AG04449 (cell line): Measurements from ENCODE around the gene SPATA20.

Experiments used
- CTCF ChIA-PET: fragments of 350-600 bp; formaldehyde crosslinking; extraction: SDS; loops from one replicate; lab custom pipeline; 2021; ENCODE audit warnings: antibody characterized with exemption; lab: Yijun Ruan, JAX
- POLR2A ChIA-PET: fragments of 400-600, 350-600 bp; formaldehyde crosslinking; extraction: SDS; loops from one replicate; lab custom pipeline; 2020; ENCODE audit warnings: antibody characterized with exemption, inconsistent platforms; lab: Yijun Ruan, JAX
- DNase-seq: peaks from one replicate; pipeline ENCODE4 v3.0.0-alpha.2; 2010; ENCODE audit warnings: low read depth, low spot score
- H3K4me3 ChIP-seq: 2 replicates; pipeline ENCODE4 v1.5.1; 2011; ENCODE audit warnings: low read depth, mild to moderate bottlenecking, control low read depth, low read length
- TF ChIP-seq, protein P1 (sequence below): IDR thresholded peaks from one replicate; pipeline ENCODE4 v1.5.1; 2011; ENCODE audit warnings: mild to moderate bottlenecking, moderate library complexity, low read length, control low read depth, inconsistent platforms; ENCODE audit not compliant: insufficient read depth; ENCODE audit errors: missing control alignments

SPATA20 gene

GRCh38 chr17:50536683-50537646 is 10.0 kb upstream of the SPATA20 start:
- ChIA-PET POLR2A (no interaction called here), CTCF (interaction anchor here (1.1 to 1.6 kb wide), 6 partner anchors 10 to 158 kb away, joined by 3 to 4 read pairs (median 3); partner anchors contain the start of gene RSAD1)
- no peak overlapping the region for H3K4me3 ChIP-seq
- TF ChIP-seq, protein P1, sequence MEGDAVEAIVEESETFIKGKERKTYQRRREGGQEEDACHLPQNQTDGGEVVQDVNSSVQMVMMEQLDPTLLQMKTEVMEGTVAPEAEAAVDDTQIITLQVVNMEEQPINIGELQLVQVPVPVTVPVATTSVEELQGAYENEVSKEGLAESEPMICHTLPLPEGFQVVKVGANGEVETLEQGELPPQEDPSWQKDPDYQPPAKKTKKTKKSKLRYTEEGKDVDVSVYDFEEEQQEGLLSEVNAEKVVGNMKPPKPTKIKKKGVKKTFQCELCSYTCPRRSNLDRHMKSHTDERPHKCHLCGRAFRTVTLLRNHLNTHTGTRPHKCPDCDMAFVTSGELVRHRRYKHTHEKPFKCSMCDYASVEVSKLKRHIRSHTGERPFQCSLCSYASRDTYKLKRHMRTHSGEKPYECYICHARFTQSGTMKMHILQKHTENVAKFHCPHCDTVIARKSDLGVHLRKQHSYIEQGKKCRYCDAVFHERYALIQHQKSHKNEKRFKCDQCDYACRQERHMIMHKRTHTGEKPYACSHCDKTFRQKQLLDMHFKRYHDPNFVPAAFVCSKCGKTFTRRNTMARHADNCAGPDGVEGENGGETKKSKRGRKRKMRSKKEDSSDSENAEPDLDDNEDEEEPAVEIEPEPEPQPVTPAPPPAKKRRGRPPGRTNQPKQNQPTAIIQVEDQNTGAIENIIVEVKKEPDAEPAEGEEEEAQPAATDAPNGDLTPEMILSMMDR: no peak
- DNase-seq: no peak

DNA sequence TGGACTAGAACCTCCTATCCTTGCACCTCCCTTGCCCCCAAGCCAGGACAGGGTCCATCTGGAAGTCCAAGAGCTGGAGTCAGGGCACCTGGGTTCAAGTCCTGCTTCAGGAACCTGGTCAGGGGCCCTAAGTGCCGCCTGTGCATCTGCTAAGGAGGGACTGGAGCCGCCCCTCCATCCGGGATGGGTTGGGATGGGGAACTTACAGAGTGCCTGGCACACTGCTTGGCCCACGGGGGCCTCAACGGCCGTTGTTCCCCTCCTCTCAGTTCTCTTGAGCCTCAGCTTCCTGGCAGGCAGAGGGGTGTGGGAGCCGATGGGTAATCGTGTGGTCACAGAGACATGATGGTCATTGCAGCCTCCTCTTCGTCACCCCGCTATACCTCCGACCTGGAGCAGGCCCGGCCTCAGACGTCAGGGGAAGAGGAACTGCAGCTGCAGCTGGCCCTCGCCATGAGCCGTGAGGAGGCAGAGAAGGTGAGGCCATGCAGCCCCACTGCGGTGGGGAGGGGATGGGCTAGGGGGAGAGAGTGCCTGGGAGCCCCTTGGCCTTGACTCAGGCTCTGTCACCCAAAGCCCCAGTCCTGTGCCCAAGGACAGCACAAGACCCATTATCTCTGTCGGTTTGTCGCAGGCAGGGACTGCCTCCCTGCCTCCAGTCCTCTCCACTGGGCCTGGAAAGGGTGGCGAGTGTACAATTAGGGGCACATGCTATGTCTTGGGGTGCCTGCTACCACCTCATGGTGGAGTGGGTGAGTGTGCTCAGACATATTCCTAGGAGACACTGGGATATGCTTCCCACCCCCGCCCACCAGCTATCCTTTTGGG is 9.0 kb upstream of the SPATA20 start:
- TF ChIP-seq, protein P1: no peak
- DNase-seq: no peak
- no peak overlapping the region for H3K4me3 ChIP-seq
- ChIA-PET POLR2A (interaction anchor here (0.6 kb wide), 1 partner anchor 284 kb away, joined by 3 read pairs; no protein-coding TSS in a partner anchor), CTCF (interaction anchor here (1.1 to 1.6 kb wide), 2 partner anchors 11 to 56 kb away, joined by 4 read pairs; no protein-coding TSS in a partner anchor)

- H3K4me3 ChIP-seq: no peak overlapping the region
- TF ChIP-seq, protein P1: no peak
- ChIA-PET CTCF (interaction anchor here (0.6 to 5.6 kb wide), 5 partner anchors 12 to 303 kb away, joined by 3 to 27 read pairs (median 4); no protein-coding TSS in a partner anchor), POLR2A (interaction anchor here (0.6 kb wide), 1 partner anchor 283 kb away, joined by 3 read pairs; no protein-coding TSS in a partner anchor)
- no peak for DNase-seq
These were observed 8.2 kb upstream of the SPATA20 start for GRCh38 chr17:50538549-50539410.

GRCh38 chr17:50539762-50540559 is 7.0 kb upstream of the SPATA20 start:
- no peak overlapping the region for H3K4me3 ChIP-seq
- CTCF ChIA-PET: interaction anchor here (0.6 to 5.6 kb wide), 6 partner anchors 8 to 302 kb away, joined by 3 to 33 read pairs (median 8); no protein-coding TSS in a partner anchor
- DNase-seq: no peak
- POLR2A ChIA-PET: no interaction called here
- TF ChIP-seq, protein P1: no peak
